GM23248 (cell line): ENCODE measurements around the gene AMH. TPM values are rescaled to one million over a fixed set of nuclear protein-coding genes. Genes with fewer than 3 reads are reported as not detected.

ENCODE experiments used
- DNase-seq: peaks from one replicate; pipeline ENCODE4 v3.0.0-alpha.2; 2015
- H2AFZ ChIP-seq: fragments of 200-600 bp; sonication (generic); 2 replicates; pipeline ENCODE4 v1.6.1; 2016; ENCODE audit warnings: antibody characterized with exemption
- H3F3A ChIP-seq: fragments of 200-600 bp; sonication (generic); 2 replicates; pipeline ENCODE4 v1.6.1; 2016; ENCODE audit warnings: mild to moderate bottlenecking, antibody characterized with exemption, mixed run types; ENCODE audit not compliant: insufficient read depth
- H3K27ac ChIP-seq: fragments of 200-600 bp; sonication (generic); 2 replicates; pipeline ENCODE4 v1.5.1; 2016; ENCODE audit warnings: mild to moderate bottlenecking
- H3K27me3 ChIP-seq: fragments of 200-600 bp; sonication (generic); replicated peaks from 2 replicates; pipeline ENCODE4 v1.6.1; 2016; ENCODE audit warnings: mild to moderate bottlenecking; ENCODE audit not compliant: insufficient read depth
- H3K36me3 ChIP-seq: fragments of 200-600 bp; sonication (generic); 2 replicates; pipeline ENCODE4 v1.6.1; 2016; ENCODE audit warnings: low read depth, mild to moderate bottlenecking
- H3K4me1 ChIP-seq: fragments of 200-600 bp; sonication (generic); 2 replicates; pipeline ENCODE4 v1.6.1; 2016; ENCODE audit warnings: mild to moderate bottlenecking; ENCODE audit not compliant: insufficient read depth
- H3K4me2 ChIP-seq: fragments of 200-600 bp; sonication (generic); one replicate; pipeline ENCODE4 v1.6.1; 2016; ENCODE audit warnings: mild to moderate bottlenecking; ENCODE audit not compliant: unreplicated experiment
- H3K4me3 ChIP-seq: fragments of 200-600 bp; sonication (generic); 2 replicates; pipeline ENCODE4 v1.5.1; 2016; ENCODE audit warnings: mild to moderate bottlenecking
- H3K79me2 ChIP-seq: fragments of 200-600 bp; sonication (generic); 2 replicates; pipeline ENCODE4 v1.6.1; 2016; ENCODE audit warnings: mild to moderate bottlenecking; ENCODE audit not compliant: insufficient read depth
- H3K9ac ChIP-seq: fragments of 200-600 bp; sonication (generic); 2 replicates; pipeline ENCODE4 v1.6.1; 2016; ENCODE audit warnings: mild to moderate bottlenecking
- H3K9me2 ChIP-seq: fragments of 200-600 bp; sonication (generic); 2 replicates; pipeline ENCODE4 v1.6.1; 2016; ENCODE audit warnings: mixed run types, mild to moderate bottlenecking, moderate library complexity; ENCODE audit not compliant: insufficient read depth
- H3K9me3 ChIP-seq: fragments of 200-600 bp; sonication (generic); one replicate; pipeline ENCODE4 v1.6.1; 2017; ENCODE audit warnings: low read depth
- H4K20me1 ChIP-seq: fragments of 200-600 bp; sonication (generic); 2 replicates; pipeline ENCODE4 v1.6.0; 2016; ENCODE audit not compliant: insufficient read depth
- EZH2 ChIP-seq: fragments of 200-600 bp; sonication (generic); IDR thresholded peaks from 2 replicates; pipeline ENCODE4 v1.6.1; 2018; ENCODE audit warnings: antibody characterized with exemption, mild to moderate bottlenecking; ENCODE audit not compliant: insufficient read depth, poor library complexity, severe bottlenecking
- EZH2phosphoT487 ChIP-seq: fragments of 200-600 bp; sonication (generic); IDR thresholded peaks from 2 replicates; pipeline ENCODE4 v1.6.1; 2018; ENCODE audit warnings: antibody characterized with exemption, moderate library complexity, mild to moderate bottlenecking, low read depth; ENCODE audit not compliant: insufficient read depth
- WGBS, 2 experiments: methylation state at CpG; one replicate each; pipeline ENCODE4 v1.1.6; 2015 to 2017; ENCODE audit warnings: low lambda C conversion rate in 2 of 2, low coverage in 1 of 2; ENCODE audit errors: missing lambda C conversion rate in 2 of 2; 5-methylcytosine and 5-hydroxymethylcytosine counted together
- in situ Hi-C: fragments of 300-500 bp; cut with MboI; formaldehyde crosslinking; loops from 2 replicates; pipeline ENCODE4 v1.15.0; 2020
- polyA plus RNA-seq: library from polyadenylated mRNA; unstranded; fragments of >200 nt; fragmentation: Nextera tagmentation; extraction: Ambion mirVana; gene quantifications from 2 replicates; pipeline ENCODE4 v1.2.1, GENCODE V29; 2016
- total RNA-seq: library from RNA; depleted of rRNA; stranded (reverse); fragments of >200 nt; shearing (Covaris generic); gene quantifications from 2 replicates; pipeline ENCODE4 v1.2.3, GENCODE V29; 2014

Gene AMH
- total and polyA plus RNA-seq, 2 experiments from 2014 or later: not detected

DNA sequence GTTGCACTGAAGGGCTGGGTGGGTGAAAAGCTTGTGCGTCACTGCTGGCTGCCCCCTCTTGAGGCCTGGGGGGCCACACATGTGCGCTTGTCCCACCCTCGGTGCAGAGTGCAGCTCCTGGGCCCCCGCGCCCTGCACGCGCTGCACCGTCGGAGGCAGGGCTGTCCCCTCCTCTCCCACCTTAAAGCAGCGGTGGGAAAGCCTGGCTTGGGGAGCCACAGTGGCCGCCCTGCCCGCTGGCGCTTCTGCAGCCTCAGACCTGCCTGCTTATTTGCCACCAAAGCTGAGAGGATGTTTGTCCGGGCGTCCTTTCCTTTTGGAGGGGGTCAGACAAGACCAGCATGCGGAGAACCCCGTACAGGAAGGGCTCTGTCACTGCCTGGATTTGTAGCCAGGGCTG lies 39.7 kb upstream of the AMH start:
- Histone ChIP-seq H3K36me3 (no peaks in the 10 kb centered on the region; the same call in 1 of the 2 replicates), H3F3A (peaks cover 10% of the 10 kb centered on the region; the same call in 1 of the 2 replicates), H3K4me1 (peaks cover 14% of the 10 kb centered on the region), H3K4me3 (no peak overlapping the region), H4K20me1 (no peaks in the 10 kb centered on the region), H2AFZ (no peak overlapping the region), H3K79me2 (peaks cover 41% of the 10 kb centered on the region), H3K9ac (peak overlapping the region; percentile 63; the same call in 1 of the 2 replicates), H3K9me3 (no peaks in the 10 kb centered on the region), H3K27me3 (no peaks in the 10 kb centered on the region), H3K27ac (peak overlapping the region; percentile 71), H3K9me2 (no peaks in the 10 kb centered on the region), H3K4me2 (no peak overlapping the region)
- 93 to 94% methylated on average over 15 of the region's 17 CpGs for WGBS, 2 experiments
- TF ChIP-seq EZH2 (no peak), EZH2phosphoT487 (no peak)
- no peak for DNase-seq
- in situ Hi-C loops: no loop called here

DNA sequence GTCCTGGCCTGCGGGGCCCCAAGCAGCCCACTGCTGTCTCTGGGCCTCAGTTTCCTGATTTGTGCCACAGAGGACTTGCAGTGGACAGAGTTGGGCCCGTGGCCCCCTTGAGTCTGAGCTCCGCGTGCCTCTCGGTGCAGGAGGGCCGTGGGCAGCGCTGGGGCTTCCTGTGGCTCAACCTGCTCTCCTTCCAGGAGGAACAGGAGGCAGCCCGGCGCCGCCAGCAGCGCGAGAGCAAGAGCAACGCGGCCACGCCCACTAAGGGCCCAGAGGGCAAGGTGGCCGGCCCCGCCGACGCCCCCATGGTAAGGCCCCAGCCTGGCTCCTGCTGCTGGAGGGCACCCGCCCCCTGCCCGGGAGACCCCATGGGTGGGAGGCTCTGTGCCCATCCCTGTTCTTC lies 38.9 kb upstream of the AMH start:
- no peaks in the 10 kb centered on the region for H3K9me2 ChIP-seq
- no peaks in the 10 kb centered on the region for H4K20me1 ChIP-seq
- H3K36me3 ChIP-seq: no peaks in the 10 kb centered on the region; the same call in 1 of the 2 replicates
- TF ChIP-seq EZH2 (no peak), EZH2phosphoT487 (no peak)
- 89 to 93% methylated on average over 13 to 18 of the region's 21 CpGs for WGBS, 2 experiments
- no peak overlapping the region for H3K27ac ChIP-seq
- no peaks in the 10 kb centered on the region for H3K9me3 ChIP-seq
- H3K9ac ChIP-seq: no peak overlapping the region
- no peak overlapping the region for H3K4me2 ChIP-seq
- peaks cover 35% of the 10 kb centered on the region for H3K79me2 ChIP-seq
- no peaks in the 10 kb centered on the region for H3K27me3 ChIP-seq
- in situ Hi-C loops: no loop called here
- no peak overlapping the region for H3K4me3 ChIP-seq
- DNase-seq: no peak
- no peak overlapping the region for H2AFZ ChIP-seq
- H3K4me1 ChIP-seq: peaks cover 14% of the 10 kb centered on the region
- H3F3A ChIP-seq: peaks cover 10% of the 10 kb centered on the region; the same call in 1 of the 2 replicates

GRCh38 chr19:2210987-2211740 lies 38.0 kb upstream of the AMH start:
- H2AFZ ChIP-seq: no peak overlapping the region
- no peak overlapping the region for H3K9ac ChIP-seq
- H3K79me2 ChIP-seq: peaks cover 26% of the 10 kb centered on the region
- H3F3A ChIP-seq: peaks cover 10% of the 10 kb centered on the region; the same call in 1 of the 2 replicates
- no peaks in the 10 kb centered on the region; the same call in 1 of the 2 replicates for H3K36me3 ChIP-seq
- DNase-seq: no peak
- TF ChIP-seq EZH2phosphoT487: no peak
- TF ChIP-seq EZH2: no peak
- H3K4me1 ChIP-seq: peaks cover 14% of the 10 kb centered on the region
- H3K9me2 ChIP-seq: no peaks in the 10 kb centered on the region
- H3K4me2 ChIP-seq: no peak overlapping the region
- no peaks in the 10 kb centered on the region for H3K9me3 ChIP-seq
- no peaks in the 10 kb centered on the region for H3K27me3 ChIP-seq
- H4K20me1 ChIP-seq: no peaks in the 10 kb centered on the region
- WGBS, 2 experiments: 92% methylated on average over 15 to 33 of the region's 33 CpGs
- no peak overlapping the region for H3K4me3 ChIP-seq
- no peak overlapping the region for H3K27ac ChIP-seq
- in situ Hi-C loops: no loop called here

DNA sequence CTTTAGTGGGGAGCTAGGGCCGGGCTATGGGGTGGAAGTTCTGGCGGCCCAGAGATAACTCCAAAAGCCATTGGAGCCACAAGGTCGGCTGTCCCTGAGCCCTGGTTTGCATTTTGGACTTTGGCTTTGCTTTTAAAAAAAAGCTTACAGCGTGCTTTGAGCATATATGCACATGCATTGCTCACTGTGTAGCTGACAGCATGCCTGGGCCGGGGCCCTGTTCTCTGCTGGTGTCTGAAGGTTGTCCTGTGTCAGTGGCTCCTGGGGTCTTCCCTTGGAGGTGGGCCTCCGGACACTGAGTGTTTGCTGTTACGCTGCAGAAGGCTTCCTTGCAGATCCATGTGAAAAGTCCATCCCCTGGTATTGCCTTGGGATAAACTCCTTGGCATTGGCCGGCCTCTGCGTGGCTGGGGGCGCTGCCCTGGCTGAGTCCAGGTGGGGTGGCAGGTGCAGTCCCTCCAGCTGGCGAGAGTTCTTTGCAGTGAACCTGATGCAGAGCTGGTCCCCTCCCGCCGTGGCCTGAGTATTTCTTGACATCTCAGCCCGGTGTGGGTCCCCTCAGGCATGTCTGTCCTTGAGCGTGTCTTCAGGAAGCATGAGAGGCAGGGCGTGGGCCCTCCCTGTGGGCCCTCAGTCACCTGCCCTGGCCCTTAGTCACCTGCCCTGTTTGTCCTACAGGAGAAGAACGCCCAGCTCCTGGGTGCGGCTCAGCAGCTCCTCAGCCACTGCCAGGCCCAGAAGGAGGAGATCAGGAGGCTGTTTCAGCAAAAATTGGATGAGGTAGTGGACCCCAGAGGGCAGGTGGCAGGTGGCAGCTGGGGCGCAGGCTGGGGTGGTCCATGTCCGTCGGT lies 36.0 kb upstream of the AMH start:
- Histone ChIP-seq H3K9me3 (no peaks in the 10 kb centered on the region), H3K36me3 (no peaks in the 10 kb centered on the region; the same call in 1 of the 2 replicates), H3K79me2 (peaks cover 7% of the 10 kb centered on the region; the same call in 1 of the 2 replicates)

More for the DNA sequence above, 36.0 kb upstream of the AMH start:
- no peak for TF ChIP-seq EZH2phosphoT487
- TF ChIP-seq EZH2: no peak
- Histone ChIP-seq H4K20me1 (no peaks in the 10 kb centered on the region), H3F3A (peaks cover 7% of the 10 kb centered on the region; the same call in 1 of the 2 replicates), H3K27me3 (no peaks in the 10 kb centered on the region), H3K4me2 (no peak overlapping the region), H3K4me1 (peaks cover 10% of the 10 kb centered on the region), H3K27ac (no peak overlapping the region), H3K9ac (no peak overlapping the region), H3K4me3 (no peak overlapping the region), H3K9me2 (no peaks in the 10 kb centered on the region), H2AFZ (no peak overlapping the region)
- DNase-seq: no peak
- in situ Hi-C loops: no loop called here
- WGBS, 2 experiments: 96% methylated on average over 19 to 21 of the region's 21 CpGs
